GM12878 (cell line): ENCODE measurements around the gene SIL1.

Source experiments
- EP300 ChIP-seq, 2 experiments: fragments of 150-350 bp in 1 of 2; IDR thresholded peaks; 2 replicates each; pipeline ENCODE4 v1.6.1; 2011 to 2012; ENCODE audit warnings: low read depth in 2 of 2, low read length in 2 of 2, borderline replicate concordance in 1 of 2, improper control_type of control experiment in 1 of 2, inconsistent platforms in 1 of 2; ENCODE audit not compliant: control insufficient read depth in 1 of 2
- FOS ChIP-seq: IDR thresholded peaks from 3 replicates; pipeline ENCODE4 v1.6.1; 2011; ENCODE audit warnings: borderline replicate concordance; ENCODE audit not compliant: insufficient read length; ENCODE audit errors: extremely low read depth
- FOXM1 ChIP-seq: IDR thresholded peaks from 2 replicates; pipeline ENCODE4 v1.6.1; 2012; ENCODE audit warnings: low read depth, mild to moderate bottlenecking, inconsistent platforms, low read length, moderate library complexity
- HDAC2 ChIP-seq: fragments of 200-600 bp; sonication (generic); IDR thresholded peaks from 2 replicates; pipeline ENCODE4 v1.6.1; 2017
- MTA2 ChIP-seq: fragments of 450-650 bp; IDR thresholded peaks from 2 replicates; pipeline ENCODE4 v1.6.1; 2016; ENCODE audit warnings: low read depth, mild to moderate bottlenecking, moderate library complexity
- MXI1 ChIP-seq: fragments of 150-350 bp; IDR thresholded peaks from 2 replicates; pipeline ENCODE4 v1.6.1; 2011; ENCODE audit warnings: low read depth, mild to moderate bottlenecking, inconsistent platforms, low read length, improper control_type of control experiment
- POLR2AphosphoS5 ChIP-seq: IDR thresholded peaks from 2 replicates; pipeline ENCODE4 v1.6.1; 2011; ENCODE audit warnings: mild to moderate bottlenecking, low read length, inconsistent platforms
- SREBF2 ChIP-seq: IDR thresholded peaks from 2 replicates; pipeline ENCODE4 v1.6.1; 2012; ENCODE audit warnings: mild to moderate bottlenecking, low read length
- SUPT20H ChIP-seq: IDR thresholded peaks from 2 replicates; pipeline ENCODE4 v1.6.1; 2011; ENCODE audit warnings: low read depth, mild to moderate bottlenecking, low read length, moderate library complexity, borderline replicate concordance; ENCODE audit not compliant: control insufficient read depth
- TAF1 ChIP-seq: IDR thresholded peaks from 2 replicates; pipeline ENCODE4 v1.6.1; 2011; ENCODE audit warnings: mild to moderate bottlenecking, low read depth, low read length, borderline replicate concordance
- ZNF24 ChIP-seq: fragments of 450-650 bp; IDR thresholded peaks from 2 replicates; pipeline ENCODE4 v1.6.1; 2017; ENCODE audit warnings: antibody characterized with exemption, mild to moderate bottlenecking
- TF ChIP-seq, protein P1 (sequence below): IDR thresholded peaks from 2 replicates; pipeline ENCODE4 v1.6.1; 2011; ENCODE audit warnings: low read depth, low read length, improper control_type of control experiment, borderline replicate concordance
- TF ChIP-seq, protein P2 (sequence below), 3 experiments: IDR thresholded peaks in 2 of 3; conservative IDR thresholded peaks in 1 of 3; 2 replicates each; pipeline ENCODE4 v1.5.1; 2011; ENCODE audit warnings: low read depth in 3 of 3, low read length in 3 of 3, mild to moderate bottlenecking in 3 of 3, control low read depth in 2 of 3, moderate library complexity in 2 of 3, inconsistent platforms in 1 of 3, mixed read lengths in 1 of 3; ENCODE audit not compliant: control insufficient read depth in 2 of 3, insufficient read depth in 1 of 3; ENCODE audit errors: extremely low read depth in 1 of 3
- TF ChIP-seq, protein P3 (sequence below): fragments of 450-650 bp; IDR thresholded peaks from 2 replicates; pipeline ENCODE4 v1.6.1; 2014; ENCODE audit warnings: mild to moderate bottlenecking

DNA sequence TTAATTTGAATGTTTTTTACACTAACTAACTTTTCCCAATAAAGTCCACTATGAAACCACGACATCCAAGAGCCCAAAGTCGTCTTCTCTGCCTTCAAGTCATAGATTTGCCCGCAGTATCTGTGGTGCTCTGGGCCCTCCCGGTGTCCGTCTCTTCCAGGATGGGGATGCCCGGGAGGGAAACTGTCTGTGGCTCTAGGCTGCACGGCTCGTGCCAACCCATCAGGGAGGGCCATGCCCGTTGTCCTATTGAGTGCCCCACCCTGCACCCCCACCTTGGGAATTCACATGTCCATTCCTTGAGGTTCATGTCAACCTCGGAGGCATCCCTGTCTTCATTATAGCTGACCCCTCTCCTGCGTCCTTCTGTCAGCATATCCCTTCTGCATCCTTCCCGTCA, 263.2 kb downstream of the SIL1 start:
- TF ChIP-seq TAF1 (no peak), POLR2AphosphoS5 (no peak), FOS (no peak), SREBF2 (no peak), HDAC2 (no peak), SUPT20H (no peak), ZNF24 (no peak), FOXM1 (no peak), MXI1 (no peak), EP300 (IDR thresholded peaks at IDR 0.05; ENCODE audit: borderline replicate concordance in 1 of 2, control insufficient read depth in 1 of 2, low read depth in 2 of 2, low read length in 2 of 2) (no peak), MTA2 (no peak)
- TF ChIP-seq, protein P1, sequence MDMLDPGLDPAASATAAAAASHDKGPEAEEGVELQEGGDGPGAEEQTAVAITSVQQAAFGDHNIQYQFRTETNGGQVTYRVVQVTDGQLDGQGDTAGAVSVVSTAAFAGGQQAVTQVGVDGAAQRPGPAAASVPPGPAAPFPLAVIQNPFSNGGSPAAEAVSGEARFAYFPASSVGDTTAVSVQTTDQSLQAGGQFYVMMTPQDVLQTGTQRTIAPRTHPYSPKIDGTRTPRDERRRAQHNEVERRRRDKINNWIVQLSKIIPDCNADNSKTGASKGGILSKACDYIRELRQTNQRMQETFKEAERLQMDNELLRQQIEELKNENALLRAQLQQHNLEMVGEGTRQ: no peak
- TF ChIP-seq, protein P2, sequence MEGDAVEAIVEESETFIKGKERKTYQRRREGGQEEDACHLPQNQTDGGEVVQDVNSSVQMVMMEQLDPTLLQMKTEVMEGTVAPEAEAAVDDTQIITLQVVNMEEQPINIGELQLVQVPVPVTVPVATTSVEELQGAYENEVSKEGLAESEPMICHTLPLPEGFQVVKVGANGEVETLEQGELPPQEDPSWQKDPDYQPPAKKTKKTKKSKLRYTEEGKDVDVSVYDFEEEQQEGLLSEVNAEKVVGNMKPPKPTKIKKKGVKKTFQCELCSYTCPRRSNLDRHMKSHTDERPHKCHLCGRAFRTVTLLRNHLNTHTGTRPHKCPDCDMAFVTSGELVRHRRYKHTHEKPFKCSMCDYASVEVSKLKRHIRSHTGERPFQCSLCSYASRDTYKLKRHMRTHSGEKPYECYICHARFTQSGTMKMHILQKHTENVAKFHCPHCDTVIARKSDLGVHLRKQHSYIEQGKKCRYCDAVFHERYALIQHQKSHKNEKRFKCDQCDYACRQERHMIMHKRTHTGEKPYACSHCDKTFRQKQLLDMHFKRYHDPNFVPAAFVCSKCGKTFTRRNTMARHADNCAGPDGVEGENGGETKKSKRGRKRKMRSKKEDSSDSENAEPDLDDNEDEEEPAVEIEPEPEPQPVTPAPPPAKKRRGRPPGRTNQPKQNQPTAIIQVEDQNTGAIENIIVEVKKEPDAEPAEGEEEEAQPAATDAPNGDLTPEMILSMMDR (IDR thresholded peaks at IDR 0.05 in 2 of 3, conservative IDR thresholded peaks at IDR 0.05 in 1 of 3; ENCODE audit: control insufficient read depth in 2 of 3, extremely low read depth in 1 of 3, insufficient read depth in 1 of 3, low read depth in 3 of 3, low read length in 3 of 3): no peak
- TF ChIP-seq, protein P3, sequence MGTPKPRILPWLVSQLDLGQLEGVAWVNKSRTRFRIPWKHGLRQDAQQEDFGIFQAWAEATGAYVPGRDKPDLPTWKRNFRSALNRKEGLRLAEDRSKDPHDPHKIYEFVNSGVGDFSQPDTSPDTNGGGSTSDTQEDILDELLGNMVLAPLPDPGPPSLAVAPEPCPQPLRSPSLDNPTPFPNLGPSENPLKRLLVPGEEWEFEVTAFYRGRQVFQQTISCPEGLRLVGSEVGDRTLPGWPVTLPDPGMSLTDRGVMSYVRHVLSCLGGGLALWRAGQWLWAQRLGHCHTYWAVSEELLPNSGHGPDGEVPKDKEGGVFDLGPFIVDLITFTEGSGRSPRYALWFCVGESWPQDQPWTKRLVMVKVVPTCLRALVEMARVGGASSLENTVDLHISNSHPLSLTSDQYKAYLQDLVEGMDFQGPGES: no peak
